ENCODE measurements around the gene DALRD3.

DNA sequence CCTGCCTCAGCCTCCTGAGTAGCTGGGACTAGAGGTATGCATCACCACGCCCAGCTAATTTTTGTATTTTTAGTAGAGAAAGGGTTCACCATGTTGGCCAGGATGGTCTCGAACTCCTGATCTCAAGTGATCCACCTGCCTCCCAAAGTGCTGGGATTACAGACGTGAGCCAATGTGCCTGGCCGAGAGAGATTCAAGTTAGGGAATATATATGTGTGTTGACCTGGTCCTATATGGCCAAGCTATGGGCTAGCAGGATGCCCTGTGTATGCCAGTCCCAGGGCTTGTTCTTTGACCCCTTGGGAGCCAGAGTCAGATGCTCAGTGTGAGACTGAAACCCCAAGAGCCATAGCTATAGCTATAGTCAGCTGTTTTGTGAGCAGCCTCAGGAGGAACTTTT, 5.4 kb upstream of the DALRD3 start:
- TF ChIP-seq POLR2A (IDR thresholded peaks at IDR 0.05) (no peak), POLR2AphosphoS5 (IDR thresholded peaks at IDR 0.05) (no peak)
- TF ChIP-seq, protein P1, sequence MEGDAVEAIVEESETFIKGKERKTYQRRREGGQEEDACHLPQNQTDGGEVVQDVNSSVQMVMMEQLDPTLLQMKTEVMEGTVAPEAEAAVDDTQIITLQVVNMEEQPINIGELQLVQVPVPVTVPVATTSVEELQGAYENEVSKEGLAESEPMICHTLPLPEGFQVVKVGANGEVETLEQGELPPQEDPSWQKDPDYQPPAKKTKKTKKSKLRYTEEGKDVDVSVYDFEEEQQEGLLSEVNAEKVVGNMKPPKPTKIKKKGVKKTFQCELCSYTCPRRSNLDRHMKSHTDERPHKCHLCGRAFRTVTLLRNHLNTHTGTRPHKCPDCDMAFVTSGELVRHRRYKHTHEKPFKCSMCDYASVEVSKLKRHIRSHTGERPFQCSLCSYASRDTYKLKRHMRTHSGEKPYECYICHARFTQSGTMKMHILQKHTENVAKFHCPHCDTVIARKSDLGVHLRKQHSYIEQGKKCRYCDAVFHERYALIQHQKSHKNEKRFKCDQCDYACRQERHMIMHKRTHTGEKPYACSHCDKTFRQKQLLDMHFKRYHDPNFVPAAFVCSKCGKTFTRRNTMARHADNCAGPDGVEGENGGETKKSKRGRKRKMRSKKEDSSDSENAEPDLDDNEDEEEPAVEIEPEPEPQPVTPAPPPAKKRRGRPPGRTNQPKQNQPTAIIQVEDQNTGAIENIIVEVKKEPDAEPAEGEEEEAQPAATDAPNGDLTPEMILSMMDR (IDR thresholded peaks at IDR 0.05): no peak

Measured in prostate gland (tissue), 2 donors.